ENCODE data around the gene MMADHC. TPM values are rescaled to one million over a fixed set of nuclear protein-coding genes. Genes with fewer than 3 reads are reported as not detected.

Gene MMADHC
- total RNA-seq, 1 donor from 2014 or later = 69.6 TPM

- no peak for TF ChIP-seq CTCF (IDR thresholded peaks at IDR 0.05)
- H3K27ac Mint-ChIP-seq = no peak overlapping the region
- ATAC-seq (ENCODE audit: low read depth) = no peak
- peaks cover 3% of the 10 kb centered on the region for H3K4me1 Mint-ChIP-seq
- ChIA-PET CTCF (no interaction called here), POLR2A (no interaction called here)
- no peak for DNase-seq
- no peaks in the 10 kb centered on the region for H3K9me3 Mint-ChIP-seq
- no peaks in the 10 kb centered on the region for H3K36me3 Mint-ChIP-seq (ENCODE audit: low read depth)
- intact Hi-C loops (cut with micrococcal nuclease) = no loop called here
- no peak overlapping the region for H3K4me3 Mint-ChIP-seq
- no peaks in the 10 kb centered on the region for H3K27me3 Mint-ChIP-seq
These were observed 42.9 kb downstream of the MMADHC start for GRCh38 chr2:149544692-149545091.

DNA sequence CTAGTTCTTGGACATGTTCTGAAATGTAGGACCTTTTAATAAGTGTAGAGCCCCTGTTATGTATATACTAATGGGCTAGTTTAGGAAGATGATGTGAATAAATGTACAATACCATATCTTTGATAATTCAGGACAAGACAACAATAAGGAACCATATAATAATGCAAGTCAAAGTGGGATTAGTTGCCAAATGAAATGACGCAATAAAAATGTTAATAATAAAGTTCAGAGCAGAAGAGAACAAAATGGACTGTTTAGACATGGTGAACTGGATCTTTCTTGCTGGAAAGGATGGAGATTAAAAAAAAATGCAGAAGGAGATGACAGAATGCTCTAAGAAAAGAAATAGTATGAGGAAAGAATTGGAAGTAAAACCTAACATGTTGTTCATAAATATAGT is 43.7 kb downstream of the MMADHC start:
- no peak for TF ChIP-seq CTCF (IDR thresholded peaks at IDR 0.05)
- CTCF ChIA-PET = no interaction called here
- Mint-ChIP-seq H3K36me3 (ENCODE audit: low read depth) (no peaks in the 10 kb centered on the region), H3K4me1 (peaks cover 3% of the 10 kb centered on the region), H3K27ac (no peak overlapping the region), H3K9me3 (no peaks in the 10 kb centered on the region), H3K27me3 (no peaks in the 10 kb centered on the region), H3K4me3 (no peak overlapping the region)
- intact Hi-C loops (cut with micrococcal nuclease) = no loop called here
- POLR2A ChIA-PET = no interaction called here
- no peak for DNase-seq
- no peak for ATAC-seq (ENCODE audit: low read depth)

DNA sequence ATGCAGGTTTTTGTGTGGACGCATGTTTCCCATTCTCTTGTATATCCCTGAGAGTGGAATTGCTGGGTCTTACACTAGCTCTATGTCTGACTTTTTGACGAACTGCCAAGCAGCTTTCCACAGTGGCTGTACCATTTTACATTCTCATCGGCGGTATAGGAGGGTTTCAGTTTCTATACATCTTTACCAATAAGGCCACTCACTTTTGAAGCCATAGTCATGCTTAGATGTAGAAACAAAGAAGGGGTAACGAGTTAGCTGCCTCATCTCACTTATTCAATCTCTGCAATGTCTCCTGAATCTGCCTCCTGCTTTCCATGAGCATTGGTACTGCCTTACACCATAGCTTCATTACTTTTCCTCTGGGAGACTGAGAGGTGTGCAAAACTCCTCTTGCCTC is 47.4 kb downstream of the MMADHC start:
- POLR2A ChIA-PET = no interaction called here
- intact Hi-C loops (cut with micrococcal nuclease) = no loop called here

GRCh38 chr2:149538138-149538833 is 49.3 kb downstream of the MMADHC start:
- no peak for TF ChIP-seq CTCF (IDR thresholded peaks at IDR 0.05)
- DNase-seq (no peak), ATAC-seq (ENCODE audit: low read depth) (no peak)
- no peak overlapping the region for H3K27ac Mint-ChIP-seq
- ChIA-PET POLR2A (interaction anchor here (0.7 kb wide), 1 partner anchor 1516 kb away, joined by 3 read pairs; no protein-coding TSS in a partner anchor), CTCF (no interaction called here)
- no peak overlapping the region for H3K4me3 Mint-ChIP-seq
- H3K27me3 Mint-ChIP-seq = no peaks in the 10 kb centered on the region
- intact Hi-C loops (cut with micrococcal nuclease) = no loop called here
- H3K9me3 Mint-ChIP-seq = no peaks in the 10 kb centered on the region
- no peaks in the 10 kb centered on the region for H3K36me3 Mint-ChIP-seq (ENCODE audit: low read depth)
- H3K4me1 Mint-ChIP-seq = no peaks in the 10 kb centered on the region

More for the DNA sequence above, 47.4 kb downstream of the MMADHC start:
- ATAC-seq (ENCODE audit: low read depth) (no peak), DNase-seq (no peak)
- CTCF ChIA-PET = no interaction called here
- TF ChIP-seq CTCF (IDR thresholded peaks at IDR 0.05) = no peak
- H3K4me3 Mint-ChIP-seq = no peak overlapping the region
- H3K9me3 Mint-ChIP-seq = no peaks in the 10 kb centered on the region
- H3K27ac Mint-ChIP-seq = no peak overlapping the region
- H3K27me3 Mint-ChIP-seq = no peaks in the 10 kb centered on the region
- peaks cover 3% of the 10 kb centered on the region for H3K4me1 Mint-ChIP-seq
- H3K36me3 Mint-ChIP-seq (ENCODE audit: low read depth) = no peaks in the 10 kb centered on the region

- no peaks in the 10 kb centered on the region for H3K9me3 Mint-ChIP-seq
- H3K4me3 Mint-ChIP-seq = no peak overlapping the region
- no peak overlapping the region for H3K27ac Mint-ChIP-seq
- ATAC-seq (ENCODE audit: low read depth) (no peak), DNase-seq (no peak)
- H3K4me1 Mint-ChIP-seq = no peaks in the 10 kb centered on the region
- intact Hi-C loops (cut with micrococcal nuclease) = no loop called here
- ChIA-PET POLR2A (no interaction called here), CTCF (no interaction called here)
- no peaks in the 10 kb centered on the region for H3K36me3 Mint-ChIP-seq (ENCODE audit: low read depth)
- H3K27me3 Mint-ChIP-seq = no peaks in the 10 kb centered on the region
- TF ChIP-seq CTCF (IDR thresholded peaks at IDR 0.05) = no peak
These were observed 50.4 kb downstream of the MMADHC start for GRCh38 chr2:149537092-149537726.
